Measurements from ENCODE around the gene USP7.

GRCh38 chr16:8919934-8920462 lies 43.7 kb downstream of the USP7 start:
- TF ChIP-seq POLR2AphosphoS5 (IDR thresholded peaks at IDR 0.05) = no peak
- TF ChIP-seq, protein P1, sequence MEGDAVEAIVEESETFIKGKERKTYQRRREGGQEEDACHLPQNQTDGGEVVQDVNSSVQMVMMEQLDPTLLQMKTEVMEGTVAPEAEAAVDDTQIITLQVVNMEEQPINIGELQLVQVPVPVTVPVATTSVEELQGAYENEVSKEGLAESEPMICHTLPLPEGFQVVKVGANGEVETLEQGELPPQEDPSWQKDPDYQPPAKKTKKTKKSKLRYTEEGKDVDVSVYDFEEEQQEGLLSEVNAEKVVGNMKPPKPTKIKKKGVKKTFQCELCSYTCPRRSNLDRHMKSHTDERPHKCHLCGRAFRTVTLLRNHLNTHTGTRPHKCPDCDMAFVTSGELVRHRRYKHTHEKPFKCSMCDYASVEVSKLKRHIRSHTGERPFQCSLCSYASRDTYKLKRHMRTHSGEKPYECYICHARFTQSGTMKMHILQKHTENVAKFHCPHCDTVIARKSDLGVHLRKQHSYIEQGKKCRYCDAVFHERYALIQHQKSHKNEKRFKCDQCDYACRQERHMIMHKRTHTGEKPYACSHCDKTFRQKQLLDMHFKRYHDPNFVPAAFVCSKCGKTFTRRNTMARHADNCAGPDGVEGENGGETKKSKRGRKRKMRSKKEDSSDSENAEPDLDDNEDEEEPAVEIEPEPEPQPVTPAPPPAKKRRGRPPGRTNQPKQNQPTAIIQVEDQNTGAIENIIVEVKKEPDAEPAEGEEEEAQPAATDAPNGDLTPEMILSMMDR (IDR thresholded peaks at IDR 0.05) = no peak

All from breast epithelium (tissue), 3 donors.